SK-N-SH (cell line): Measurements from ENCODE around the gene PAEP. TPM values are rescaled to one million over a fixed set of nuclear protein-coding genes. Genes with fewer than 3 reads are reported as not detected.

Source experiments
- CTCF ChIA-PET: fragments of 300-600, 350-600 bp; formaldehyde crosslinking; extraction: SDS; loops from one replicate; lab custom pipeline; 2021; lab: Yijun Ruan, JAX
- POLR2A ChIA-PET: fragments of 350-600 bp; sonication (Branson Sonifier 250); formaldehyde crosslinking; extraction: SDS; loops from one replicate; lab custom pipeline; 2020; ENCODE audit warnings: antibody characterized with exemption, inconsistent platforms; lab: Yijun Ruan, JAX
- DNase-seq: peaks from one replicate; pipeline ENCODE4 v3.0.0; 2012
- H2AFZ ChIP-seq: fragments of 200-600 bp; sonication (generic); 2 replicates; pipeline ENCODE4 v1.8.1; 2016; ENCODE audit warnings: antibody characterized with exemption, mild to moderate bottlenecking, low read depth
- H3F3A ChIP-seq: fragments of 200-600 bp; sonication (generic); replicated peaks from 2 replicates; pipeline ENCODE3; 2016; ENCODE audit warnings: antibody characterized with exemption, mild to moderate bottlenecking; ENCODE audit not compliant: insufficient read depth
- H3K27ac ChIP-seq, 2 experiments: fragments of 200-500 bp in 1 of 2; fragments of 200-600 bp in 1 of 2; sonication (Bioruptor generic) in 1 of 2; sonication (generic), shearing (Covaris generic) in 1 of 2; 2 replicates each; pipeline versions ENCODE4 v1.5.1 to v1.6.1; 2014 to 2016; ENCODE audit warnings: low read depth in 2 of 2, inconsistent platforms in 1 of 2, low read length in 1 of 2, mild to moderate bottlenecking in 1 of 2, mixed read lengths in 1 of 2
- H3K27me3 ChIP-seq: fragments of 200-600 bp; sonication (generic), shearing (Covaris generic); 2 replicates; pipeline ENCODE4 v1.6.1; 2016; ENCODE audit warnings: mixed run types; ENCODE audit not compliant: insufficient read depth
- H3K36me3 ChIP-seq, 2 experiments: fragments of 200-500 bp in 1 of 2; fragments of 200-600 bp in 1 of 2; sonication (Bioruptor generic) in 1 of 2; sonication (generic) in 1 of 2; replicated peaks in 1 of 2; 2 replicates each; pipeline versions ENCODE3 to v1.5.1; 2014 to 2016; ENCODE audit warnings: low read length in 1 of 2, mild to moderate bottlenecking in 1 of 2; ENCODE audit not compliant: insufficient read depth in 2 of 2, control insufficient read depth in 1 of 2
- H3K4me1 ChIP-seq, 2 experiments: fragments of 200-500 bp in 1 of 2; fragments of 200-600 bp in 1 of 2; sonication (Bioruptor generic) in 1 of 2; sonication (generic), shearing (Covaris generic) in 1 of 2; 2 replicates each; pipeline versions ENCODE4 v1.5.1 to v1.6.1; 2014 to 2016; ENCODE audit warnings: low read depth in 1 of 2, low read length in 1 of 2, mixed run types in 1 of 2; ENCODE audit not compliant: insufficient read depth in 2 of 2, control insufficient read depth in 1 of 2
- H3K4me2 ChIP-seq: fragments of 200-600 bp; sonication (generic), shearing (Covaris generic); 2 replicates; pipeline ENCODE4 v1.6.1; 2017; ENCODE audit warnings: mixed run types
- H3K4me3 ChIP-seq, 2 experiments: fragments of 200-500 bp in 1 of 2; fragments of 200-600 bp in 1 of 2; sonication (Bioruptor generic) in 1 of 2; sonication (generic), shearing (Covaris generic) in 1 of 2; 2 replicates each; pipeline versions ENCODE4 v1.5.1 to v1.8.1; 2014 to 2016; ENCODE audit warnings: low read depth in 2 of 2, inconsistent platforms in 1 of 2, low read length in 1 of 2, mild to moderate bottlenecking in 1 of 2, mixed read lengths in 1 of 2, moderate library complexity in 1 of 2
- H3K79me2 ChIP-seq: fragments of 200-600 bp; sonication (generic); 2 replicates; pipeline ENCODE4 v1.8.1; 2017; ENCODE audit warnings: mild to moderate bottlenecking; ENCODE audit not compliant: insufficient read depth
- H3K9ac ChIP-seq: fragments of 200-600 bp; sonication (generic); 2 replicates; pipeline ENCODE4 v1.6.1; 2017; ENCODE audit warnings: mixed run types
- H3K9me2 ChIP-seq: fragments of 200-600 bp; sonication (generic); 2 replicates; pipeline ENCODE4 v1.6.1; 2017; ENCODE audit warnings: mixed run types
- H3K9me3 ChIP-seq: fragments of 200-600 bp; sonication (generic); 2 replicates; pipeline ENCODE4 v1.6.1; 2017; ENCODE audit warnings: mixed run types, mild to moderate bottlenecking, moderate library complexity
- H4K20me1 ChIP-seq: fragments of 200-600 bp; sonication (generic); 2 replicates; pipeline ENCODE4 v1.6.1; 2017; ENCODE audit warnings: mild to moderate bottlenecking, mixed run types; ENCODE audit not compliant: insufficient read depth
- CTCF ChIP-seq: fragments of 200-600 bp; sonication (generic); IDR thresholded peaks from 2 replicates; pipeline ENCODE4 v1.6.1; 2017; ENCODE audit warnings: antibody characterized with exemption, mild to moderate bottlenecking, moderate library complexity
- ELF1 ChIP-seq: IDR thresholded peaks from 2 replicates; pipeline ENCODE4 v1.4.0; 2012
- EZH2phosphoT487 ChIP-seq: fragments of 200-600 bp; sonication (generic); IDR thresholded peaks from 2 replicates; pipeline ENCODE4 v1.6.1; 2017; ENCODE audit warnings: low read depth, mixed run types, mild to moderate bottlenecking, antibody characterized with exemption, moderate library complexity, borderline replicate concordance
- GABPA ChIP-seq: IDR thresholded peaks from 2 replicates; pipeline ENCODE4 v1.4.0; 2012; ENCODE audit warnings: low read depth, mild to moderate bottlenecking
- RAD21 ChIP-seq: IDR thresholded peaks from 2 replicates; pipeline ENCODE4 v1.6.1; 2012; ENCODE audit warnings: mild to moderate bottlenecking, low read length
- SMC3 ChIP-seq: IDR thresholded peaks from 2 replicates; pipeline ENCODE4 v1.6.1; 2012; ENCODE audit warnings: low read depth, low read length, improper control_type of control experiment
- USF2 ChIP-seq: fragments of 150-350 bp; IDR thresholded peaks from 2 replicates; pipeline ENCODE4 v1.6.1; 2017; ENCODE audit warnings: antibody characterized with exemption, low read length, low read depth, borderline replicate concordance
- YY1 ChIP-seq: IDR thresholded peaks from 2 replicates; pipeline ENCODE4 v1.4.0; 2012; ENCODE audit warnings: low read depth, mild to moderate bottlenecking
- WGBS: methylation state at CpG from one replicate; pipeline ENCODE4 v1.1.6; 2017; ENCODE audit warnings: low lambda C conversion rate; 5-methylcytosine and 5-hydroxymethylcytosine counted together
- polyA plus RNA-seq, 3 experiments: library from polyadenylated mRNA; depleted of rRNA; stranded (reverse); fragments of >200 nt; gene quantifications; 2 replicates each; pipeline ENCODE4 v1.2.3, GENCODE V29; 2012

The PAEP gene
- polyA plus RNA-seq, 1 of the 3 experiments (the other 2 are of a cell fraction): 0.08 TPM

GRCh38 chr9:135602789-135603481 lies 41.4 kb downstream of the PAEP start:
- no peak overlapping the region for H3K27ac ChIP-seq
- no peaks in the 10 kb centered on the region for H3F3A ChIP-seq
- peak; percentile 68 for DNase-seq
- no peaks in the 10 kb centered on the region for H3K36me3 ChIP-seq
- CTCF ChIA-PET: interaction anchor here (0.7 to 3.8 kb wide), 32 partner anchors 10 to 624 kb away, joined by 3 to 44 read pairs (median 3); partner anchors contain the start of gene LCN9
- no peak for TF ChIP-seq YY1
- peak; percentile 66 for TF ChIP-seq CTCF
- TF ChIP-seq GABPA: no peak
- no peak for TF ChIP-seq EZH2phosphoT487
- TF ChIP-seq RAD21: peak; percentile 35
- TF ChIP-seq ELF1: no peak
- 0 out of 2 replicates have a peak, but pooled peaks have one; percentile 8 for TF ChIP-seq SMC3
- no peak overlapping the region for H2AFZ ChIP-seq
- H3K9me2 ChIP-seq: no peaks in the 10 kb centered on the region
- POLR2A ChIA-PET: no interaction called here
- H3K4me2 ChIP-seq: no peak overlapping the region
- no peaks in the 10 kb centered on the region for H3K79me2 ChIP-seq
- 48% methylated on average over 24 of the region's 24 CpGs for WGBS
- no peak overlapping the region for H3K9ac ChIP-seq
- no peaks in the 10 kb centered on the region for H3K27me3 ChIP-seq
- no peaks in the 10 kb centered on the region for H3K9me3 ChIP-seq
- peaks cover 0 to 4% of the 10 kb centered on the region in 2 experiments; a peak in 1 of 4 replicates for H3K4me1 ChIP-seq
- H4K20me1 ChIP-seq: no peaks in the 10 kb centered on the region
- H3K4me3 ChIP-seq: no peak overlapping the region; a peak in 1 of 4 replicates

GRCh38 chr9:135604437-135605237 lies 43.1 kb downstream of the PAEP start:
- POLR2A ChIA-PET: no interaction called here
- Histone ChIP-seq H3K4me1 (peaks cover 0 to 9% of the 10 kb centered on the region in 2 experiments; a peak in 1 of 4 replicates), H3K36me3 (no peaks in the 10 kb centered on the region), H3K4me3 (no peak overlapping the region), H3K27ac (no peak overlapping the region), H3K9me2 (no peaks in the 10 kb centered on the region), H3K9ac (no peak overlapping the region), H3K4me2 (no peak overlapping the region), H2AFZ (no peak overlapping the region), H3F3A (no peaks in the 10 kb centered on the region), H3K9me3 (no peaks in the 10 kb centered on the region), H3K79me2 (no peaks in the 10 kb centered on the region), H3K27me3 (no peaks in the 10 kb centered on the region), H4K20me1 (no peaks in the 10 kb centered on the region)
- DNase-seq: peak; percentile 18
- 67% methylated on average over 18 of the region's 31 CpGs for WGBS
- TF ChIP-seq USF2: no peak
- CTCF ChIA-PET: interaction anchor here (0.7 to 3.8 kb wide), 7 partner anchors 9 to 518 kb away, joined by 3 to 44 read pairs (median 9); a partner anchor contains a TSS
